ENCODE measurements around the gene C1orf105. TPM values are rescaled to one million over a fixed set of nuclear protein-coding genes. Genes with fewer than 3 reads are reported as not detected.
"Not testable (repeated sequence)": the region's sequence is repeated elsewhere in the genome, so short reads cannot be mapped to it uniquely, and the experiment has no call there.

The C1orf105 gene
- total RNA-seq, 1 experiment from 2014 or later, result not detected

- Histone ChIP-seq H3K4me1 (ENCODE audit: insufficient read depth, low read length, poor library complexity, severe bottlenecking) (no peaks in the 10 kb centered on the region), H3K9me3 (ENCODE audit: low read depth, low read length, poor library complexity, severe bottlenecking) (no peaks in the 10 kb centered on the region), H3K36me3 (ENCODE audit: insufficient read depth, low read length, poor library complexity, severe bottlenecking) (no peaks in the 10 kb centered on the region), H3K27ac (ENCODE audit: low read depth, low read length, poor library complexity, severe bottlenecking) (no peak overlapping the region), H3K4me3 (ENCODE audit: low read depth, low read length, poor library complexity, severe bottlenecking) (no peak overlapping the region), H3K27me3 (replicated peaks; ENCODE audit: insufficient read depth, low read depth, low read length, poor library complexity) (no peaks in the 10 kb centered on the region)
- no peak for TF ChIP-seq EZH2 (IDR thresholded peaks at IDR 0.05; ENCODE audit: borderline replicate concordance, low read depth, low read length, poor library complexity, severe bottlenecking)
- TF ChIP-seq, protein P1, sequence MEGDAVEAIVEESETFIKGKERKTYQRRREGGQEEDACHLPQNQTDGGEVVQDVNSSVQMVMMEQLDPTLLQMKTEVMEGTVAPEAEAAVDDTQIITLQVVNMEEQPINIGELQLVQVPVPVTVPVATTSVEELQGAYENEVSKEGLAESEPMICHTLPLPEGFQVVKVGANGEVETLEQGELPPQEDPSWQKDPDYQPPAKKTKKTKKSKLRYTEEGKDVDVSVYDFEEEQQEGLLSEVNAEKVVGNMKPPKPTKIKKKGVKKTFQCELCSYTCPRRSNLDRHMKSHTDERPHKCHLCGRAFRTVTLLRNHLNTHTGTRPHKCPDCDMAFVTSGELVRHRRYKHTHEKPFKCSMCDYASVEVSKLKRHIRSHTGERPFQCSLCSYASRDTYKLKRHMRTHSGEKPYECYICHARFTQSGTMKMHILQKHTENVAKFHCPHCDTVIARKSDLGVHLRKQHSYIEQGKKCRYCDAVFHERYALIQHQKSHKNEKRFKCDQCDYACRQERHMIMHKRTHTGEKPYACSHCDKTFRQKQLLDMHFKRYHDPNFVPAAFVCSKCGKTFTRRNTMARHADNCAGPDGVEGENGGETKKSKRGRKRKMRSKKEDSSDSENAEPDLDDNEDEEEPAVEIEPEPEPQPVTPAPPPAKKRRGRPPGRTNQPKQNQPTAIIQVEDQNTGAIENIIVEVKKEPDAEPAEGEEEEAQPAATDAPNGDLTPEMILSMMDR (conservative IDR thresholded peaks at IDR 0.05; ENCODE audit: low read depth, low read length), result no peak
- ChIA-PET CTCF (no interaction called here), POLR2A (ENCODE audit: low non-redundant PET) (interaction anchor here (0.6 kb wide), 1 partner anchor 517 kb away, joined by 3 read pairs; no protein-coding TSS in a partner anchor)
- intact Hi-C loops (cut with micrococcal nuclease; ENCODE audit: unreplicated experiment), result no loop called here
- BruUV-seq (replicated peaks), result no TSS peak
- DNase-seq (ENCODE audit: low spot score), result no peak
Measured at GRCh38 chr1:172431204-172431603, 10.7 kb downstream of the C1orf105 start.

DNA sequence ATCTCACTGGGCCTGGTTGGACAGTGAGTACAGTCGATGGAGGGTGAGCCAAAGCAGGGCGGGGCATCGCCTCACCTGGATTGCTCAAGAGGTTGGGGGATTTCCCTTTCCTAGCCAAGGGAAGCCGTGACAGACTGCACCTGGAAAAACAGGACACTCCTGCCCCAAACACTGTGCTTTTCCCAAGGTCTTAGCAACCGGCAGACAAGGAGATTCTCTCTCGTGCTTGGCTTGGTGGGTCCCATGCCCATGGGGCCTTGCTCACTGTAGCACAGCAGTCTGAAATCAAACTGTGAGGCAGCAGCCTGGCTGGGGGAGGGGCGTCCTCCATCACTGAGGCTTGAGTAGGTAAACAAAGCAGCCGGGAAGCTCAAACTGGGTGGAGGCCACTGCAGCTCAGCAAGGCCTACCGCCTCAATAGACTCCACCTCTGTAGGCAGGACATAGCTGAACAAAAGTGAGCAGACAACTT lies 11.3 kb downstream of the C1orf105 start:
- Histone ChIP-seq H3K4me1 (ENCODE audit: insufficient read depth, low read length, poor library complexity, severe bottlenecking) (no peaks in the 10 kb centered on the region), H3K27ac (ENCODE audit: low read depth, low read length, poor library complexity, severe bottlenecking) (no peak overlapping the region), H3K36me3 (ENCODE audit: insufficient read depth, low read length, poor library complexity, severe bottlenecking) (no peaks in the 10 kb centered on the region), H3K4me3 (ENCODE audit: low read depth, low read length, poor library complexity, severe bottlenecking) (no peak overlapping the region), H3K9me3 (ENCODE audit: low read depth, low read length, poor library complexity, severe bottlenecking) (no peaks in the 10 kb centered on the region), H3K27me3 (replicated peaks; ENCODE audit: insufficient read depth, low read depth, low read length, poor library complexity) (no peaks in the 10 kb centered on the region)
- POLR2A ChIA-PET (ENCODE audit: low non-redundant PET), result no interaction called here
- TF ChIP-seq, protein P1 (conservative IDR thresholded peaks at IDR 0.05; ENCODE audit: low read depth, low read length), result no peak
- TF ChIP-seq EZH2 (IDR thresholded peaks at IDR 0.05; ENCODE audit: borderline replicate concordance, low read depth, low read length, poor library complexity, severe bottlenecking), result no peak
- BruUV-seq (replicated peaks), result no TSS peak
- CTCF ChIA-PET, result no interaction called here
- DNase-seq (ENCODE audit: low spot score), result no peak
- intact Hi-C loops (cut with micrococcal nuclease; ENCODE audit: unreplicated experiment), result no loop called here

- DNase-seq (ENCODE audit: low spot score); H3K36me3 ChIP-seq (ENCODE audit: insufficient read depth, low read length, poor library complexity, severe bottlenecking); H3K4me1 ChIP-seq (ENCODE audit: insufficient read depth, low read length, poor library complexity, severe bottlenecking); POLR2A ChIA-PET (ENCODE audit: low non-redundant PET); intact Hi-C loops (cut with micrococcal nuclease; ENCODE audit: unreplicated experiment); H3K27ac ChIP-seq (ENCODE audit: low read depth, low read length, poor library complexity, severe bottlenecking); H3K27me3 ChIP-seq (replicated peaks; ENCODE audit: insufficient read depth, low read depth, low read length, poor library complexity); H3K4me3 ChIP-seq (ENCODE audit: low read depth, low read length, poor library complexity, severe bottlenecking); H3K9me3 ChIP-seq (ENCODE audit: low read depth, low read length, poor library complexity, severe bottlenecking); CTCF ChIA-PET; BruUV-seq (replicated peaks): not testable (repeated sequence)
Measured at GRCh38 chr1:172437183-172437582, 16.7 kb downstream of the C1orf105 start.

DNA sequence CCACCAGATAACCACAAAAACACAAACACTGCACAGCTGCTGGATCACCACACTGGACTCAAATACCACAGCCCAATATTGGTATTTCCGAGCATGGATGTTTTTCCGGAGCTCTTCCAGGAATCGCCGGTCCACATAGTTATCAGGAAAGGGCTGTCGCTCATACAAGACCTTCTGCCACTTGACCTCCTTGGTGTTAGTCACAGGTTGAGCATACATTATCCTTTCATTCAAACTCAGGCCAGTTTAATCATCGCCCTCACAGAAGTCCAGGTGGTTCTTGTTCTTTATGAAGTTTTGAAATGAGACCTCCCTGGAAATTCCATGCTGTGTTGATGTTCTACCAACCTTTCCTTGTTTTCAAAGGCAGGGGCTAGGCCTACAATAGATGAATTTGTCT lies 21.9 kb downstream of the C1orf105 start:
- Histone ChIP-seq H3K9me3 (ENCODE audit: low read depth, low read length, poor library complexity, severe bottlenecking) (no peaks in the 10 kb centered on the region), H3K36me3 (ENCODE audit: insufficient read depth, low read length, poor library complexity, severe bottlenecking) (peaks cover 6% of the 10 kb centered on the region), H3K4me3 (ENCODE audit: low read depth, low read length, poor library complexity, severe bottlenecking) (no peak overlapping the region), H3K27me3 (replicated peaks; ENCODE audit: insufficient read depth, low read depth, low read length, poor library complexity) (no peaks in the 10 kb centered on the region), H3K4me1 (ENCODE audit: insufficient read depth, low read length, poor library complexity, severe bottlenecking) (peaks cover 6% of the 10 kb centered on the region), H3K27ac (ENCODE audit: low read depth, low read length, poor library complexity, severe bottlenecking) (no peak overlapping the region)
- ChIA-PET CTCF (interaction anchor here (0.6 kb wide), 1 partner anchor 62 kb away, joined by 6 read pairs; no protein-coding TSS in a partner anchor), POLR2A (ENCODE audit: low non-redundant PET) (no interaction called here)
- TF ChIP-seq EZH2 (IDR thresholded peaks at IDR 0.05; ENCODE audit: borderline replicate concordance, low read depth, low read length, poor library complexity, severe bottlenecking), result no peak
- TF ChIP-seq, protein P1 (conservative IDR thresholded peaks at IDR 0.05; ENCODE audit: low read depth, low read length), result no peak
- BruUV-seq (replicated peaks), result no TSS peak
- DNase-seq (ENCODE audit: low spot score), result no peak
- intact Hi-C loops (cut with micrococcal nuclease; ENCODE audit: unreplicated experiment), result no loop called here

All from A673 (cell line).